ENCODE measurements around the gene FAH. TPM values are rescaled to one million over a fixed set of nuclear protein-coding genes. Genes with fewer than 3 reads are reported as not detected.

The FAH gene
- polyA plus RNA-seq, 3 donors: 32.2 to 44.7 (median 43.6) TPM

DNA sequence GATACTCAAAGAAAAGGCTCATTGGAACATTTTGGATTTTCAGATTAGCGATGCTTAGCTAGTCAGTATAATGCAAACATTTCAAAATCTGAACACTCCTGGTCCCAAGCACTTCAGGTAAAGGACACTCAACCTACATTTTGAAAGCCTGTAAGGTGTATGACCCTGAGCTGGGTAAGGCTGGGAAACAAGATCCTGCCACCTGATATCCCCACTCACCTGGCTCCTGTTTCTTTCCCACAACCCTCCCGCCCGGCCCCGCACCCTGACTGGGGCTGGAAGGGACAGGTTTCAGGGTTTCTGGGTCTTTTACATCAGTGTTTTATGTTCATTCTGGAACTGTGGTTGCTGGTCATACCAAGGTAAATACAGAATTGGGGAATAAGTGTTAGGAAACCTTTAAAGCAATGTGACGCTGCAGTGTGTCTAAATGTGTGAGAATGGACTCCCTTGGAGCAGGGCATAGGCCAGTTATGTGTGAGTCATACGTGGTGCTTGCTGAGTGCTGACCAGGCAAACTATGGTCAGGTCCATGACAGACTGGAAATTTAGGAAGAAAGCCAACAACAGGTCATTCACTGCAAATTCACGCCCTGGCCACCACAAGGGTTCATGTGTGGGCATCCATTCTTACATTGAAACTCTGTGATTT, 76.3 kb downstream of the FAH start:
- no peak for DNase-seq (ENCODE audit: low read depth in 3 of 3, low spot score in 2 of 3)

DNA sequence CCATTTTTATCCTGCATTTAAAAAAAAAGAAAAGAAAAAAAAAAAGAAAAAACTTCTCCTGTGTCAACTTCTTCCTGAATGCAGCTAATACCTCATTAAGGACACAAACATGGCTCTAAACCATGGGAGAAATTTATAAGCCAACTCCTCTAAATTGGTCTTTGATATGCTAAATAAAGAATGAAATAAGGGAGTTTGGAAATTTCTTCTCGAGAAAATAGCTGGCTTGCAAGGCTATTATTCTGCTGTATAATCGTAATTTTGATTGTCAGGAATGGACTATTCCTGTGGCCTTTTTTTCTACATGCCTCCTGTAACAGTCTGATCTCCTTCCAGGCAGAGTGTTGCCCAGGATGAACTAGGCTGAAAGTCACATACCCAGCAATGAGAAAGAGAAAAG, 78.6 kb downstream of the FAH start:
- no peak for DNase-seq (ENCODE audit: low read depth in 3 of 3, low spot score in 2 of 3)

GRCh38 chr15:80233581-80233980, 80.8 kb downstream of the FAH start:
- DNase-seq (ENCODE audit: low read depth in 3 of 3, low spot score in 2 of 3): peak in 1 of 3 donors; percentile 56

DNA sequence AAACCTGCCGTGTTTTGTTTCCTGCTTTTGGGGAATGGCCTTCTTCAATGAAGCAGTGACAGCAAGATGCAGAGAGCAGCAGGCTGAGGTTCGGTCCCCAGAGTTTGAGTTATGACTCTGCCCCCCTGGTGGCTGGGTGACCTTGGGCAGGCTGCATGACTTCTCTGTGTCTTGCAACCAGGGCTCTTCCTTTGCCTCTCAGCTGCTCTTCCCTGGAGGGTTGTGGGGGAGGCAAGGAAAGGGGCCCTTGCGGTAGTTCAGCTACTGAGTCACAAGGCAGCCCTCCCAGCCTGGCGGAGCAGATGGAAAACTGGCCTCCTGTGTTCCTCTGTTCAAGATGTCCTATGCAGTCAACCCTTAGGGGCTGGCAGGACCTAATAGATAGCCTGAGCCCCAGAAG, 82.1 kb downstream of the FAH start:
- DNase-seq (ENCODE audit: low read depth in 3 of 3, low spot score in 2 of 3): no peak

Other genes starting within 250 kb of the FAH start
- 1 to 10 TPM in 1 of 3 donors, under 1 TPM in 2; 0.18 to 1.1 (median 0.35) TPM for gene BCL2A1, start 181.8 kb upstream of the FAH start, polyA plus RNA-seq (ENCODE audit: insufficient read length in 3 of 3)
- gene ZFAND6, start 93.3 kb upstream of the FAH start, polyA plus RNA-seq (ENCODE audit: insufficient read length in 3 of 3): 100 to 1,000 TPM; 125 to 136 (median 135) TPM
- gene CTXND1, start 99.2 kb downstream of the FAH start, polyA plus RNA-seq (ENCODE audit: insufficient read length in 3 of 3): 10 to 100 TPM; 10.8 to 13.7 (median 13.4) TPM